Transverse colon (tissue), 4 donors: Measurements from ENCODE around the gene SARDH.

Experiments used
- EP300 ChIP-seq: sonication (generic); formaldehyde crosslinking; IDR thresholded peaks from one replicate; pipeline ENCODE4 v1.6.1; 2017; ENCODE audit warnings: antibody characterized with exemption, low read depth
- POLR2A ChIP-seq: fragments of 450-650 bp; IDR thresholded peaks from one replicate; pipeline ENCODE4 v1.6.1; 2016; ENCODE audit warnings: antibody characterized with exemption, mild to moderate bottlenecking, moderate library complexity
- POLR2AphosphoS5 ChIP-seq, 3 donors: sonication (generic); formaldehyde crosslinking; IDR thresholded peaks; one replicate each; pipeline ENCODE4 v1.6.1; 2016; ENCODE audit warnings: antibody characterized with exemption in 3 of 3
- TF ChIP-seq, protein P1 (sequence below), 5 experiments: fragments of 200-600 bp in 3 of 5; fragments of 450-650 bp in 2 of 5; sonication (generic) in 3 of 5; IDR thresholded peaks; 1 replicate in 2 of 5; 2 replicates in 3 of 5; pipeline ENCODE4 v1.5.1; 2016 to 2017; ENCODE audit warnings: antibody characterized with exemption in 5 of 5, inconsistent platforms in 3 of 5, mild to moderate bottlenecking in 2 of 5, moderate library complexity in 1 of 5

DNA sequence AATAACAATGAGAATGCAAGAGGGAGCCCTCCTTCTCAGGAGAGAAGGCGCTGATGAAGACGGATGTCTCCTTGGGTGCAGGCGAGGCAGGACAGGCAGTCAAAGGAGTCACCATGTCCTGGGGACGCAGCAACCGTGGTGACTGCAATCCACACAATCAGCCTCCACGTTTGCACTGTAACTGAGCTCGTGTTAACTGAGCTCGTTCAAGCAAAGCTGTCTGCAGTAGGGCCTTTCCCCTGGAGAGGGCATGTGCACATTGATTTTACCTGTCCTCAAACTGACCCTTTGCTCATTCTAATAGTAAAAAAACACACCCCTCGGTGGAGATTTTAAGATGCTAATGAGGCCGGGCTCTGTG lies 2.8 kb downstream of the SARDH start:
- no peak for TF ChIP-seq EP300
- TF ChIP-seq, protein P1, sequence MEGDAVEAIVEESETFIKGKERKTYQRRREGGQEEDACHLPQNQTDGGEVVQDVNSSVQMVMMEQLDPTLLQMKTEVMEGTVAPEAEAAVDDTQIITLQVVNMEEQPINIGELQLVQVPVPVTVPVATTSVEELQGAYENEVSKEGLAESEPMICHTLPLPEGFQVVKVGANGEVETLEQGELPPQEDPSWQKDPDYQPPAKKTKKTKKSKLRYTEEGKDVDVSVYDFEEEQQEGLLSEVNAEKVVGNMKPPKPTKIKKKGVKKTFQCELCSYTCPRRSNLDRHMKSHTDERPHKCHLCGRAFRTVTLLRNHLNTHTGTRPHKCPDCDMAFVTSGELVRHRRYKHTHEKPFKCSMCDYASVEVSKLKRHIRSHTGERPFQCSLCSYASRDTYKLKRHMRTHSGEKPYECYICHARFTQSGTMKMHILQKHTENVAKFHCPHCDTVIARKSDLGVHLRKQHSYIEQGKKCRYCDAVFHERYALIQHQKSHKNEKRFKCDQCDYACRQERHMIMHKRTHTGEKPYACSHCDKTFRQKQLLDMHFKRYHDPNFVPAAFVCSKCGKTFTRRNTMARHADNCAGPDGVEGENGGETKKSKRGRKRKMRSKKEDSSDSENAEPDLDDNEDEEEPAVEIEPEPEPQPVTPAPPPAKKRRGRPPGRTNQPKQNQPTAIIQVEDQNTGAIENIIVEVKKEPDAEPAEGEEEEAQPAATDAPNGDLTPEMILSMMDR (IDR thresholded peaks at IDR 0.05): no peak
- TF ChIP-seq POLR2AphosphoS5 (IDR thresholded peaks at IDR 0.05): no peak
- no peak for TF ChIP-seq POLR2A
